Osteoblast (primary cell): ENCODE measurements around the gene SPIRE1. TPM values are rescaled to one million over a fixed set of nuclear protein-coding genes. Genes with fewer than 3 reads are reported as not detected.
"Not testable (repeated sequence)": the region's sequence is repeated elsewhere in the genome, so short reads cannot be mapped to it uniquely, and the experiment has no call there.

Experiments
- DNase-seq: peaks from one replicate; pipeline ENCODE4 v3.0.0; 2011; ENCODE audit warnings: low spot score, mixed read lengths; ENCODE audit not compliant: insufficient read length; ENCODE audit errors: missing footprints
- H2AFZ ChIP-seq: 2 replicates; pipeline ENCODE4 v1.6.0; 2011; ENCODE audit warnings: mild to moderate bottlenecking, low read length
- H3K27ac ChIP-seq: 2 replicates; pipeline ENCODE4 v1.5.1; 2011; ENCODE audit warnings: mild to moderate bottlenecking, low read depth, low read length, moderate library complexity
- H3K27me3 ChIP-seq: 2 replicates; pipeline ENCODE4 v1.6.0; 2012; ENCODE audit warnings: mild to moderate bottlenecking, control low read depth, inconsistent platforms, low read length, moderate library complexity; ENCODE audit not compliant: insufficient read depth
- H3K36me3 ChIP-seq: 2 replicates; pipeline ENCODE4 v1.5.1; 2011; ENCODE audit warnings: mild to moderate bottlenecking, low read length, control low read depth, moderate library complexity; ENCODE audit not compliant: insufficient read depth
- H3K4me1 ChIP-seq: 2 replicates; pipeline ENCODE4 v1.5.1; 2011; ENCODE audit warnings: mild to moderate bottlenecking, low read length, control low read depth, moderate library complexity; ENCODE audit not compliant: insufficient read depth
- H3K4me2 ChIP-seq: 2 replicates; pipeline ENCODE4 v1.6.0; 2011; ENCODE audit warnings: mild to moderate bottlenecking, low read length; ENCODE audit not compliant: insufficient read depth
- H3K4me3 ChIP-seq: fragments of 200-600 bp; sonication (generic); 3 replicates; pipeline ENCODE4 v1.5.1; 2012; ENCODE audit warnings: mild to moderate bottlenecking, low read length, inconsistent platforms; ENCODE audit not compliant: insufficient read depth
- H3K79me2 ChIP-seq: 2 replicates; pipeline ENCODE4 v1.6.0; 2012; ENCODE audit warnings: mild to moderate bottlenecking, low read length, control low read depth, inconsistent platforms; ENCODE audit not compliant: insufficient read depth
- H3K9me3 ChIP-seq: 2 replicates; pipeline ENCODE4 v1.5.1; 2011; ENCODE audit warnings: low read depth, low read length, control low read depth
- H4K20me1 ChIP-seq: 2 replicates; pipeline ENCODE4 v1.6.0; 2012; ENCODE audit warnings: mild to moderate bottlenecking, low read length, control low read depth; ENCODE audit not compliant: insufficient read depth
- CTCF ChIP-seq: IDR thresholded peaks from 2 replicates; pipeline ENCODE4 v1.5.1; 2011; ENCODE audit warnings: mild to moderate bottlenecking, low read depth, low read length, moderate library complexity; ENCODE audit errors: extremely low read depth
- total RNA-seq: library from RNA; depleted of rRNA; stranded (reverse); fragments of >200 nt; gene quantifications from 2 replicates; pipeline ENCODE4 v1.2.3, GENCODE V29; 2012

Gene SPIRE1
- total RNA-seq, 1 donor: 64.4 TPM

- peaks cover 7% of the 10 kb centered on the region for H3K36me3 ChIP-seq
- H3K9me3 ChIP-seq: no peaks in the 10 kb centered on the region
- H4K20me1 ChIP-seq: no peaks in the 10 kb centered on the region
- TF ChIP-seq CTCF: no peak
- no peak overlapping the region for H3K27ac ChIP-seq
- H3K4me3 ChIP-seq: peak overlapping the region; percentile 30
- DNase-seq: no peak
- H2AFZ ChIP-seq: no peak overlapping the region
- peaks cover 26% of the 10 kb centered on the region for H3K79me2 ChIP-seq
- H3K4me2 ChIP-seq: peak overlapping the region; percentile 23
- H3K4me1 ChIP-seq: peaks cover 8% of the 10 kb centered on the region
- H3K27me3 ChIP-seq: no peaks in the 10 kb centered on the region
Observed at GRCh38 chr18:12420821-12421421, 237.0 kb downstream of the SPIRE1 start.

DNA sequence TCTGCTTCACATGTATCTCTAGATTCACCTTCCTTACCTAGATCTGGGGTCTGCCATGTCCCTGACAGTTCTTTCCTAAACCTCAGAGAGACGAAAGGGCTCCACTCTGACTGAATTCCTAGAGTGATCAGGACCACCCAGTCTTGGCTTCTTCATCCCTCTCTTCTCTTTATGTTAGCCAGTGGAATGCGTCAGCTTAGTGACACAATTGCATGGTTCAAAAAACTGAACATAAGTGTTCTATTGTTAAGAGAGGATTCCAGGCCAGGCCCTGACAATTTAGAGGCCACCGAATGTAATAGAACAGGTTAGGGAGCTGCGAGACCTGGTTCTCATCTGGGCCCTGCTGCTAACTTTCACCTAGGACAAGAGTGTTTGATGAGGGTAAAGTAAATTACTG, 240.2 kb downstream of the SPIRE1 start:
- H3K9me3 ChIP-seq: no peaks in the 10 kb centered on the region
- H3K36me3 ChIP-seq: peaks cover 1% of the 10 kb centered on the region
- H3K27me3 ChIP-seq: no peaks in the 10 kb centered on the region
- TF ChIP-seq CTCF: no peak
- peaks cover 42% of the 10 kb centered on the region for H3K79me2 ChIP-seq
- DNase-seq: no peak
- H2AFZ ChIP-seq: no peak overlapping the region
- no peak overlapping the region for H3K4me2 ChIP-seq
- H4K20me1 ChIP-seq: no peaks in the 10 kb centered on the region
- H3K4me1 ChIP-seq: peaks cover 14% of the 10 kb centered on the region
- H3K4me3 ChIP-seq: no peak overlapping the region
- no peak overlapping the region for H3K27ac ChIP-seq

DNA sequence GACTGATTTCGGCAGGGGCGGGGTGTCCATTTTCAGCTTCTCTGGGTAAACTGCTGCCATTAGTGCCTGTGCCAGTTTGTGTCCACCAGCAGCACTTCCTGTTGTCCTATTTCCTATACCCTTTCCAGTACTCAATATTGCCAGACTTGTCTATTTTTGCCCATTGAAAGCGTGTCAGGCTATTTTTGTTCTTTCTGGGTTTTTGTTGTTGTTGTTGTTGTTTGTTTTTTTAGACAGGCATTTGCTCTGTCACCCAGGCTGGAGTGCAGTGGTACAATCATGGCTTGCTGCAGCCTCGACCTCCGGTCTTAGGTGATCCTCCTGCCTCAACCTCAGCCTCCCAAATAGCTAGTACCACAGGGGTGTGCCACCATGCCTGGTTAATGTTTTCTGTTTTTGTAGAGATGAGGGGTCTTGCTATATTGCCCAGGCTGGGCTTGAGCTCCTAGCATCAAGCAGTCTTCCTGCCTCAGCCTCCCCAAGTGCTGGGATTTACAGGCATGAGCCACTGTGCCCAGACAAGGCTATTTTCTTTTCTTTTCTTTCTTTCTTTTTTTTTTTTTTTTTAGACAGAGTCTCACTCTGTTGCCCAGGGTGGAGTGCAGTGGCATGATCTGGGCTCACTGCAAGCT, 241.7 kb downstream of the SPIRE1 start:
- Histone ChIP-seq H2AFZ (peak overlapping the region; percentile 88), H3K4me2 (peak overlapping the region; percentile 75), H3K4me1 (peaks cover 14% of the 10 kb centered on the region), H3K9me3 (no peaks in the 10 kb centered on the region), H3K27me3 (no peaks in the 10 kb centered on the region), H3K79me2 (peaks cover 50% of the 10 kb centered on the region), H3K36me3 (no peaks in the 10 kb centered on the region), H3K27ac (peak overlapping the region; percentile 51), H3K4me3 (no peak overlapping the region), H4K20me1 (no peaks in the 10 kb centered on the region)
- no peak for DNase-seq
- TF ChIP-seq CTCF: no peak

DNA sequence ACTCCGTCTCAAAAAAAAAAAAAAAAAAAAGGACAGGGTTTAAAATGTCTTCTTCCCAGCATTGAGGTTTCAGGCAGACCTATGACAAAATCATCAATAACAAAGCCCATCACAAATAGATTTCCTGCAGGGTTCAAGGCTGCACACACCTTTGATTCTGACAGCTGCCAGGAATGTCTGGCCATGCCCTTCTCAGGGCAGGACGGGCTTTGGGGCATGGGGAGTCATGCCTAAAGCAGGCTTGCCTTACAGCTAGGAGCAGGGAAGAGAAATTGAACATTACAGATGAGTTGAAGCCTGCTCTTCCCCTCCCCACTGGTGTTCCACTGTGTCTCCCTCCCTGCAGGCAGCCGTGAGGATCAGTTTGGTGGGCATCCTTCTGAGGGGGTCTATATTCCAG, 246.5 kb downstream of the SPIRE1 start:
- Histone ChIP-seq H3K4me2 (no peak overlapping the region), H3K36me3 (no peaks in the 10 kb centered on the region), H4K20me1 (peaks cover 7% of the 10 kb centered on the region), H3K4me3 (no peak overlapping the region), H2AFZ (no peak overlapping the region), H3K9me3 (no peaks in the 10 kb centered on the region), H3K79me2 (peaks cover 56% of the 10 kb centered on the region), H3K4me1 (peaks cover 20% of the 10 kb centered on the region), H3K27me3 (no peaks in the 10 kb centered on the region), H3K27ac (no peak overlapping the region)
- no peak for TF ChIP-seq CTCF
- no peak for DNase-seq

DNA sequence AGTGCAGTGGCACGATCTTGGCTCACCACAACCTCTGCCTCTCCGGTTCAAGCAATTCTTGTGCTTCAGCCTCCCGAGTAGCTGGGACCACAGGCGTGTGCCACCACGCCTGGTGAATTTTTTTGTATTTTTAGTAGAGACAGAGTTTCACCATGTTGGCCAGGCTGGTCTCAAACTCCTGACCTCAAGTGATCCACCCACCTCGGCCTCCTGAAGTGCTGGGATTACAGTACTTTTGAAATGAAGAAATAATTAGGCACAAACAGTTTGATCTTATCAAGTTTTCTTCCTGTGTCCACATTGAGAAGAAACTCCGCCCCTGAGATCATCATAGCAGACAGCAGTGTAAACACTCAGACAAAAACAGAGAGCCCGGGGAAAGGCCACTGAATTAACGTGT, 247.2 kb downstream of the SPIRE1 start:
- not testable (repeated sequence) for H3K9me3 ChIP-seq, H3K27ac ChIP-seq, DNase-seq, H3K27me3 ChIP-seq, H4K20me1 ChIP-seq, H3K36me3 ChIP-seq, H2AFZ ChIP-seq, H3K4me3 ChIP-seq, H3K4me2 ChIP-seq
- Histone ChIP-seq H3K4me1 (peaks cover 15% of the 10 kb centered on the region), H3K79me2 (peaks cover 51% of the 10 kb centered on the region)
